HL-60 (cell line): Measurements from ENCODE around the gene NACC2.

Experiments used
- DNase-seq, 2 experiments: peaks; one replicate each; pipeline ENCODE4 v3.0.0-alpha.2; 2010 to 2020; ENCODE audit warnings: low read depth in 1 of 2, low spot score in 1 of 2
- H3K27ac ChIP-seq: fragments of 250-450 bp; sonication (Bioruptor Pico); replicated peaks from 2 replicates; pipeline ENCODE4 v1.5.1; 2020; ENCODE audit warnings: mild to moderate bottlenecking, moderate library complexity
- H3K27me3 ChIP-seq: fragments of 250-450 bp; sonication (Bioruptor Pico); 2 replicates; pipeline ENCODE4 v1.5.1; 2021; ENCODE audit warnings: mild to moderate bottlenecking, moderate library complexity; ENCODE audit not compliant: insufficient read depth, poor library complexity, severe bottlenecking
- H3K4me3 ChIP-seq: replicated peaks from 2 replicates; pipeline ENCODE4 v1.5.1; 2011; ENCODE audit warnings: mild to moderate bottlenecking, control low read depth, low read length; ENCODE audit not compliant: insufficient read depth
- GABPA ChIP-seq: IDR thresholded peaks from 2 replicates; pipeline ENCODE4 v1.6.1; 2012; ENCODE audit warnings: low read depth
- POLR2AphosphoS5 ChIP-seq: IDR thresholded peaks from 2 replicates; pipeline ENCODE4 v1.6.1; 2012; ENCODE audit warnings: low read depth
- SPI1 ChIP-seq: IDR thresholded peaks from 2 replicates; pipeline ENCODE4 v1.6.1; 2012; ENCODE audit warnings: low read depth, mild to moderate bottlenecking, borderline replicate concordance
- TF ChIP-seq, protein P1 (sequence below): IDR thresholded peaks from one replicate; pipeline ENCODE4 v1.5.1; 2011; ENCODE audit warnings: low read length, control low read depth, inconsistent platforms; ENCODE audit not compliant: insufficient read depth
- TF ChIP-seq, protein P2 (sequence below): IDR thresholded peaks from 2 replicates; pipeline ENCODE4 v1.6.1; 2012; ENCODE audit warnings: low read depth; ENCODE audit not compliant: insufficient replicate concordance

The NACC2 gene

GRCh38 chr9:136056546-136057235, 38.4 kb downstream of the NACC2 start:
- no peak overlapping the region for H3K4me3 ChIP-seq
- no peaks in the 10 kb centered on the region for H3K27me3 ChIP-seq
- no peak overlapping the region for H3K27ac ChIP-seq
- TF ChIP-seq, protein P1, sequence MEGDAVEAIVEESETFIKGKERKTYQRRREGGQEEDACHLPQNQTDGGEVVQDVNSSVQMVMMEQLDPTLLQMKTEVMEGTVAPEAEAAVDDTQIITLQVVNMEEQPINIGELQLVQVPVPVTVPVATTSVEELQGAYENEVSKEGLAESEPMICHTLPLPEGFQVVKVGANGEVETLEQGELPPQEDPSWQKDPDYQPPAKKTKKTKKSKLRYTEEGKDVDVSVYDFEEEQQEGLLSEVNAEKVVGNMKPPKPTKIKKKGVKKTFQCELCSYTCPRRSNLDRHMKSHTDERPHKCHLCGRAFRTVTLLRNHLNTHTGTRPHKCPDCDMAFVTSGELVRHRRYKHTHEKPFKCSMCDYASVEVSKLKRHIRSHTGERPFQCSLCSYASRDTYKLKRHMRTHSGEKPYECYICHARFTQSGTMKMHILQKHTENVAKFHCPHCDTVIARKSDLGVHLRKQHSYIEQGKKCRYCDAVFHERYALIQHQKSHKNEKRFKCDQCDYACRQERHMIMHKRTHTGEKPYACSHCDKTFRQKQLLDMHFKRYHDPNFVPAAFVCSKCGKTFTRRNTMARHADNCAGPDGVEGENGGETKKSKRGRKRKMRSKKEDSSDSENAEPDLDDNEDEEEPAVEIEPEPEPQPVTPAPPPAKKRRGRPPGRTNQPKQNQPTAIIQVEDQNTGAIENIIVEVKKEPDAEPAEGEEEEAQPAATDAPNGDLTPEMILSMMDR = no peak
- no peak for TF ChIP-seq SPI1
- TF ChIP-seq GABPA = no peak
- no peak for TF ChIP-seq POLR2AphosphoS5
- TF ChIP-seq, protein P2, sequence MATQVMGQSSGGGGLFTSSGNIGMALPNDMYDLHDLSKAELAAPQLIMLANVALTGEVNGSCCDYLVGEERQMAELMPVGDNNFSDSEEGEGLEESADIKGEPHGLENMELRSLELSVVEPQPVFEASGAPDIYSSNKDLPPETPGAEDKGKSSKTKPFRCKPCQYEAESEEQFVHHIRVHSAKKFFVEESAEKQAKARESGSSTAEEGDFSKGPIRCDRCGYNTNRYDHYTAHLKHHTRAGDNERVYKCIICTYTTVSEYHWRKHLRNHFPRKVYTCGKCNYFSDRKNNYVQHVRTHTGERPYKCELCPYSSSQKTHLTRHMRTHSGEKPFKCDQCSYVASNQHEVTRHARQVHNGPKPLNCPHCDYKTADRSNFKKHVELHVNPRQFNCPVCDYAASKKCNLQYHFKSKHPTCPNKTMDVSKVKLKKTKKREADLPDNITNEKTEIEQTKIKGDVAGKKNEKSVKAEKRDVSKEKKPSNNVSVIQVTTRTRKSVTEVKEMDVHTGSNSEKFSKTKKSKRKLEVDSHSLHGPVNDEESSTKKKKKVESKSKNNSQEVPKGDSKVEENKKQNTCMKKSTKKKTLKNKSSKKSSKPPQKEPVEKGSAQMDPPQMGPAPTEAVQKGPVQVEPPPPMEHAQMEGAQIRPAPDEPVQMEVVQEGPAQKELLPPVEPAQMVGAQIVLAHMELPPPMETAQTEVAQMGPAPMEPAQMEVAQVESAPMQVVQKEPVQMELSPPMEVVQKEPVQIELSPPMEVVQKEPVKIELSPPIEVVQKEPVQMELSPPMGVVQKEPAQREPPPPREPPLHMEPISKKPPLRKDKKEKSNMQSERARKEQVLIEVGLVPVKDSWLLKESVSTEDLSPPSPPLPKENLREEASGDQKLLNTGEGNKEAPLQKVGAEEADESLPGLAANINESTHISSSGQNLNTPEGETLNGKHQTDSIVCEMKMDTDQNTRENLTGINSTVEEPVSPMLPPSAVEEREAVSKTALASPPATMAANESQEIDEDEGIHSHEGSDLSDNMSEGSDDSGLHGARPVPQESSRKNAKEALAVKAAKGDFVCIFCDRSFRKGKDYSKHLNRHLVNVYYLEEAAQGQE = no peak
- DNase-seq = no peak

DNA sequence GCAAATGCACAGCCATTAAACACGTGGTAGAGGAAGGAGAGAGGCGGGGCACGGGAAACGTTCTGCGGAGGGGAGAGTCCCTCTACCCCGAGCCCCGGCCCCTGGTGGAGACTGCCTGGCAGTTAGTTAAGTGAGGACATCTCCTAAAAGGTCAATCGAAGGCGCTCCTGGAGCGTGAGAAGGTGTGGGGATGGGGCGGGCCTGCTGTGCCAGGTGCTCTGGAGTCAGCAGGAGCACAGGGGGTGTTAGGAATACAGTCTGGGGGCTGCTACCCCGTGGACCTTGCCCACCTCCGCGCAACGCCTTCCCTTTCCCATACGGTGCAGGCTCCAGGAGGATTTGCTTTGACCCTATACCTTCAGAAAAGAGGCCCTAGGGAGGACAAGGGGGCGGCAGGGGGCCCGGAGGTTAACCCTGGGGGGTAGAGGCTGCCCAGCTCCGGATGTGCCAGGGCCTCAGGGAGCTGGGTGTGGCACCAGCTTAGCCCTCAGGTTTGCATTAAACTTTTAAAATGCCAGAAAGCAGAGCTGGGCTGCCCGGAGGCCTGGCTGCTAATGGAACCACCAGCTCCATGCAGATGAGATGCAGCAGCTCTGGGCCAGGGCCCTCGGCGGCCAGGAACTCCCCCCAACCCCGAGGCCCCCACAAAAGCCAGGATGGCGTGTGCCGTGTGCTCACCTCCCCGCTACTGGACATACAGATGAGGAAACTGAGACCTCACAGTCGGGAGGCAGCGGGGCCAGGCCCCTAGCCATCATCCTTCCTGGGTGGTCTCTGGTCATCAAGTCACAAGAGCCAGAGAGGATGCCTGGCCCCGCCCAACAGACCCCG, 39.2 kb downstream of the NACC2 start:
- Histone ChIP-seq H3K27me3 (no peaks in the 10 kb centered on the region), H3K4me3 (no peak overlapping the region), H3K27ac (no peak overlapping the region)
- no peak for DNase-seq
- no peak for TF ChIP-seq SPI1
- TF ChIP-seq, protein P2 = no peak
- TF ChIP-seq, protein P1 = no peak
- TF ChIP-seq POLR2AphosphoS5 = no peak
- no peak for TF ChIP-seq GABPA

DNA sequence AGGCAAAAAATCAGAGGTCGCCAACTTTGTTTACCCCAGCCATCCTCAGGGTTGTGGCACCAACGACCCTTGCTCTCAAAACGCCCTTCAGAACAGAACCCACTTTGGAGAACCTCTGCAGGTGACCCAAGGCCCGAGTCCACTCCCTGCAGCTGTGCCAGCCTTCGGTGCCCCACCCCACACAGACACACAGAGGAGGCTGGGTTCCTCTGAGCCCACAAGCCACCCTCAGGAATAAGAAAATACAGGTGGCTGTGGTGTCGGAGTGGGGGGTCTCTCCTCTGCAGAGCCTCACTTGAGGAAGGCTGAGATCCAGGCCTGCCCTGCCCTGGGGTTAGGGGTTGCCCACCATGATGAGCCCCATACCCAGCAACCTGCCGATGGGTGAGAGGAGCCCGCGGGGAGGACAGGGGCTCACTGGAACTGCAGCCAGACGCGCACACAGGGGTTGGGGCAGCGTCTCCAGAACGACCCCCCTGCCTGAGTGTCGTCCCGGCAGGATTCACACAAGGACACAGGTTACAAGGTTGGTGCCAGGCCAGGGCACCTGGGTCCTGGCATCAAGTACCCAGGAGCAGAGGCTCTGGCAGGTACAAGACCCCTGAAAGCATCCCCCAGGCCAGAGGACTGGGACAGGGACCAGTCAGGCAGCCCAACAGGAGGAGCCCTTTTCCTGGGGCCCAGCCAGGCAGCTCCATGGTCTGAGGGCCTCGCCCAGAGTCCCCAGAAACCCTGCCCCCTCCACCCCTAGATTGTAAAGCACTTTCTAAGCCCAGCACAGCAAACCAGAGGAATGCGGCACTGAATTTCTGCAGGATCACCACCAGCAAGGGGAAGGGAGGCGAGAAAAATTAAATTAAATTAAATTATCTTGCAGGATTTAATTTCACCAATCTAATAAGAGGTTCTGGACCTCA, 40.0 kb downstream of the NACC2 start:
- Histone ChIP-seq H3K4me3 (no peak overlapping the region), H3K27ac (no peak overlapping the region), H3K27me3 (no peaks in the 10 kb centered on the region)
- TF ChIP-seq GABPA (no peak), SPI1 (no peak)
- TF ChIP-seq, protein P1 = no peak
- no peak for DNase-seq
